GM12875 (cell line): ENCODE measurements around the gene SACS.

Experiments used
- H3K4me3 ChIP-seq: one replicate; pipeline ENCODE4 v1.5.1; 2011; ENCODE audit warnings: low read depth, low read length, control low read depth
- TF ChIP-seq, protein P1 (sequence below): IDR thresholded peaks from 2 replicates; pipeline ENCODE4 v1.5.1; 2011; ENCODE audit warnings: low read depth, mild to moderate bottlenecking, control low read depth, inconsistent platforms, low read length, moderate library complexity, borderline replicate concordance; ENCODE audit not compliant: insufficient read depth

Gene SACS

GRCh38 chr13:23289917-23290357 is 143.6 kb downstream of the SACS start:
- TF ChIP-seq, protein P1, sequence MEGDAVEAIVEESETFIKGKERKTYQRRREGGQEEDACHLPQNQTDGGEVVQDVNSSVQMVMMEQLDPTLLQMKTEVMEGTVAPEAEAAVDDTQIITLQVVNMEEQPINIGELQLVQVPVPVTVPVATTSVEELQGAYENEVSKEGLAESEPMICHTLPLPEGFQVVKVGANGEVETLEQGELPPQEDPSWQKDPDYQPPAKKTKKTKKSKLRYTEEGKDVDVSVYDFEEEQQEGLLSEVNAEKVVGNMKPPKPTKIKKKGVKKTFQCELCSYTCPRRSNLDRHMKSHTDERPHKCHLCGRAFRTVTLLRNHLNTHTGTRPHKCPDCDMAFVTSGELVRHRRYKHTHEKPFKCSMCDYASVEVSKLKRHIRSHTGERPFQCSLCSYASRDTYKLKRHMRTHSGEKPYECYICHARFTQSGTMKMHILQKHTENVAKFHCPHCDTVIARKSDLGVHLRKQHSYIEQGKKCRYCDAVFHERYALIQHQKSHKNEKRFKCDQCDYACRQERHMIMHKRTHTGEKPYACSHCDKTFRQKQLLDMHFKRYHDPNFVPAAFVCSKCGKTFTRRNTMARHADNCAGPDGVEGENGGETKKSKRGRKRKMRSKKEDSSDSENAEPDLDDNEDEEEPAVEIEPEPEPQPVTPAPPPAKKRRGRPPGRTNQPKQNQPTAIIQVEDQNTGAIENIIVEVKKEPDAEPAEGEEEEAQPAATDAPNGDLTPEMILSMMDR: no peak
- no peak overlapping the region for H3K4me3 ChIP-seq

DNA sequence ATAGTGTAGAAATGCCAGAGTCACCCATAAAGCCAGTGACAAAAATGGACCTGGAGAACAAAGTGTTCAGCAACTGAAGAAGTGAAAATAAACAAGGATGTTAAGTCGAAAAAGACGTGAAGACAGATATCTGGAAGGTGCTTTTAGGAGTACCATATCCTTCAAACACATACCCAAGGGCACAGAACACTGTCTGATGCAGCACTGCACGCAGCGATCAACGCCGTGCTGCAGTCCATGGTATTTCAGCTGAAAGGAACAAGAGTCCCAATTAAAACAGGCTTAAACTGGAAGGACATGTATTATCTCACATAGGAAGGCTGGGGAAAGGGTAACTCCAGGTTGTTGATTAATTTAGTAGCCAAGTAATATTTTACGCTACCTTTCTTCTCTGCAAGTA is 144.5 kb downstream of the SACS start:
- TF ChIP-seq, protein P1: no peak
- H3K4me3 ChIP-seq: no peak overlapping the region

DNA sequence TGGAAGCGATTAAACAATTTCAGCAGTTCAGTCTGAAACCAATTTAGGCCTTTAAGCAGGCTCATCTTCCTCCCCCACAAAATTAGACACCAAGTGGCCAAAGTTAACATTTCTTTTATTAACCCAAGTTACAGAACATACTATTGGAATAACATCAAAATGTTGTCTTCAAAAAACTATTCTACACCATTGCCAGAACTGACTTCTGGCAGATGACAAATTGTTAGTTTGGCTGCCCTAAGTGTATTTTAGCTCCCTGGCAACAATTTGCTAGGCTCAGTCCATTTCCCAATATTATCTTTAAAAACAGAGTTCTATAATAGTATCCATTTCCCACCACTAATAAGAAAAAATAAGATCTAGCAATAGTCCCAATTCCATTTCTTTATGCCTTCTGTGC is 144.9 kb downstream of the SACS start:
- TF ChIP-seq, protein P1: no peak
- no peak overlapping the region for H3K4me3 ChIP-seq

GRCh38 chr13:23279321-23279720 is 154.2 kb downstream of the SACS start:
- TF ChIP-seq, protein P1: no peak
- H3K4me3 ChIP-seq: no peak overlapping the region
